Neutrophil (primary cell): Measurements from ENCODE around the gene MON1A.
A peak's percentile ranks its signal among the peaks of the same experiment; 100 is the strongest.
"Not testable (repeated sequence)": the region's sequence is repeated elsewhere in the genome, so short reads cannot be mapped to it uniquely, and the experiment has no call there.

Experiments
- H3K27ac ChIP-seq: fragments of 200-600 bp; sonication (generic); 2 replicates; pipeline ENCODE4 v1.5.1; 2016; ENCODE audit warnings: mild to moderate bottlenecking, moderate library complexity
- H3K27me3 ChIP-seq: fragments of 200-600 bp; sonication (generic); 2 replicates; pipeline ENCODE4 v1.6.0; 2016; ENCODE audit warnings: mild to moderate bottlenecking
- H3K36me3 ChIP-seq: fragments of 200-600 bp; sonication (generic); 2 replicates; pipeline ENCODE4 v1.5.1; 2017
- H3K4me1 ChIP-seq, 2 experiments: fragments of 200-600 bp in 1 of 2; sonication (generic) in 1 of 2; 1 replicate in 1 of 2; 2 replicates in 1 of 2; pipeline versions ENCODE4 v1.5.1 to v1.6.1; 2013 to 2016; ENCODE audit warnings: low read depth in 1 of 2, low read length in 1 of 2, mild to moderate bottlenecking in 1 of 2, moderate library complexity in 1 of 2; ENCODE audit not compliant: control insufficient read depth in 1 of 2, insufficient read depth in 1 of 2
- H3K4me3 ChIP-seq, 2 experiments: fragments of 200-600 bp in 1 of 2; sonication (generic) in 1 of 2; 1 replicate in 1 of 2; 2 replicates in 1 of 2; pipeline ENCODE4 v1.5.1; 2013 to 2016; ENCODE audit warnings: low read depth in 1 of 2, low read length in 1 of 2, mild to moderate bottlenecking in 1 of 2, moderate library complexity in 1 of 2
- H3K9me3 ChIP-seq: fragments of 200-600 bp; sonication (generic); 2 replicates; pipeline ENCODE4 v1.5.1; 2016
- TF ChIP-seq, protein P1 (sequence below): fragments of 200-600 bp; sonication (generic); IDR thresholded peaks from 2 replicates; pipeline ENCODE4 v1.5.1; 2016; ENCODE audit warnings: antibody characterized with exemption

MON1A gene

DNA sequence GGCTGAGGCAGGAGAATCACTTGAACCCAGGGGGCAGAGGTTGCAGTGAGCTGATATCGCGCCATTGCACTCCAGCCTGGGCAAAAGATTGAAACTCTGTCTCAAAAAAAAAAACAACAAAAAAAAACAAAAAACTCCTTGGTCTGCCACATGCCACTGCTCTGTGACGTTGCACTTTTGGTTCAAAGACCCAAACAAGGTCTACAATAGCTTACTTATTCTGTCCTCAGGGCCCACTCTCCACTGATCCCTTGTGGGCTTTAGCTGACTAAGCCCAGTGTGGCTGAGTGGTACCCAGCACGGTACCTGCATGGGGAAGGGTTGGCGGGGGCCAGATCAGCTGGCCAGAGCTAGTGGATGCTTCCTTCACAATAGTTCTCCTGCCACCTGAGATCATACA lies 1.8 kb downstream of the MON1A start:
- Histone ChIP-seq H3K4me1 (peaks cover 33 to 34% of the 10 kb centered on the region in 2 experiments), H3K27ac (no peak overlapping the region), H3K9me3 (no peaks in the 10 kb centered on the region), H3K27me3 (no peaks in the 10 kb centered on the region), H3K4me3 (no peak overlapping the region), H3K36me3 (no peaks in the 10 kb centered on the region)
- TF ChIP-seq, protein P1, sequence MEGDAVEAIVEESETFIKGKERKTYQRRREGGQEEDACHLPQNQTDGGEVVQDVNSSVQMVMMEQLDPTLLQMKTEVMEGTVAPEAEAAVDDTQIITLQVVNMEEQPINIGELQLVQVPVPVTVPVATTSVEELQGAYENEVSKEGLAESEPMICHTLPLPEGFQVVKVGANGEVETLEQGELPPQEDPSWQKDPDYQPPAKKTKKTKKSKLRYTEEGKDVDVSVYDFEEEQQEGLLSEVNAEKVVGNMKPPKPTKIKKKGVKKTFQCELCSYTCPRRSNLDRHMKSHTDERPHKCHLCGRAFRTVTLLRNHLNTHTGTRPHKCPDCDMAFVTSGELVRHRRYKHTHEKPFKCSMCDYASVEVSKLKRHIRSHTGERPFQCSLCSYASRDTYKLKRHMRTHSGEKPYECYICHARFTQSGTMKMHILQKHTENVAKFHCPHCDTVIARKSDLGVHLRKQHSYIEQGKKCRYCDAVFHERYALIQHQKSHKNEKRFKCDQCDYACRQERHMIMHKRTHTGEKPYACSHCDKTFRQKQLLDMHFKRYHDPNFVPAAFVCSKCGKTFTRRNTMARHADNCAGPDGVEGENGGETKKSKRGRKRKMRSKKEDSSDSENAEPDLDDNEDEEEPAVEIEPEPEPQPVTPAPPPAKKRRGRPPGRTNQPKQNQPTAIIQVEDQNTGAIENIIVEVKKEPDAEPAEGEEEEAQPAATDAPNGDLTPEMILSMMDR: no peak

DNA sequence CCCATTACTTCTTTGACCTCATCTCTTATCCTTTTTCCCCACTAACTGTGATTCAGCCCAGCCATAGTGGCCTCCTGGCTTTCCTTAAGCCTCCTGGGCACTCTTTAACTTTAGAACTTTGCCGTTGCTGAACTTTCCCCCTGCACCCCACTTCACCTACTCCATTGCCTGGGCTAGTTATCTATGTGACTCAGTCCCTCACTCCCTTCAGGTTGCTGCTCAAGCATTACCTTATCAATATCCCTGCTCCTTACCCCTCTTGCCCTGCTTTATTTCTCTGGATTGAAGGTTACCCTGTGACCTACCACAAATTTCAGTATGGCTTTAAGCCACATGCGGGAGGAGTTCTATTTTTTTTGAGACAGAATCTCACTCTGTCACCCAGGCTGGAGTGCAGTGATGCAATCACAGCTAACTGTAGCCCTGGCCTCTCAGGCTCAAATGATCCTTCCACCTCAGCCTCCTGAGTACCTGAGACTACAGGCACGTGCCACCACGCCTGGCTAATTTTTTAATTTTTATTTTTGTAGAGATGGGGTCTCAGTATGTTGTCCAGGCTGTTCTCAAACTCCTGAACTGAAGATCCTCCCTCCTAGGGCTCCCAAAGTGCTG lies 3.4 kb downstream of the MON1A start:
- H3K4me3 ChIP-seq: no peak overlapping the region
- TF ChIP-seq, protein P1: no peak
- no peaks in the 10 kb centered on the region for H3K9me3 ChIP-seq
- no peak overlapping the region for H3K27ac ChIP-seq
- no peaks in the 10 kb centered on the region for H3K27me3 ChIP-seq
- H3K4me1 ChIP-seq: peaks cover 24 to 25% of the 10 kb centered on the region in 2 experiments
- no peaks in the 10 kb centered on the region for H3K36me3 ChIP-seq

DNA sequence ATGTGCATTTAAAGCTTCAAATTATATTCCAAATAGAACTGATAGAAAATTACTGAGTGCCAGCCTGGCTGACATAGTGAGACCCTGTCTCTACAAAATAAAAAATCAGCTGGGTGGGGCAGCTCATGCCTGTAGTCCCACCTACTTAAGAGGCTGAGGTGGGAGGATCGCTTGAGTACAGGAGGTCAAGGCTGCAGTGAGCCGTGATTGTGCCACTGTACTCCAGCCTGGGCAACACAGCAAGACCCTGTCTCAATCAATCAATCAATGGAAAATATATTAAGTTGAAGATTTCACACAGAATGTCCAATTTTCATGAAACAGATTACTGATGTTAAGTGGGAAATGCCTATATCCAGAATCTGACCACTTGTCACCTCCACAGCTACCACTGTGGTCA lies 4.1 kb downstream of the MON1A start:
- H3K4me3 ChIP-seq: no peak overlapping the region
- no peaks in the 10 kb centered on the region for H3K36me3 ChIP-seq
- H3K27ac ChIP-seq: no peak overlapping the region
- TF ChIP-seq, protein P1: no peak
- peaks cover 19 to 21% of the 10 kb centered on the region in 2 experiments for H3K4me1 ChIP-seq
- no peaks in the 10 kb centered on the region for H3K27me3 ChIP-seq
- no peaks in the 10 kb centered on the region for H3K9me3 ChIP-seq

DNA sequence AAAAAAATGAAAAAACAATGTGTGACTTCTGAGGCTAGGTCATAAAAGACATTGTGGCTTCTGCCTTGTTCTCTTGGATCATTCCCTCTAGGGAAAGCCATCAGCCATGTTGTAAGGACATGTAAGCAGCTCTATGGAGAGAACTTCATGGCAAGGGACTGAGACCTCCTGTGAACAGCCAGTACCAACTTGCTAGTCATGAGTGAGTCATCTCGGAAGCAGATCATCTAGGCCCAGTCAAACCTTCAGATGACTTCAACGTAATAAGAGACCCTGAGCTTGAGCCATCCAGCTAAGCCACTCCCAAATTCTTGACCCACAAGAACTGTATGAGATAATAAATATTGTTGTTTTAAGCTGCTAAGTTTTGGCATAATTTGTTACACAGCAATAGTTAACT lies 4.9 kb downstream of the MON1A start:
- Histone ChIP-seq H3K4me1 (peaks cover 12 to 17% of the 10 kb centered on the region in 2 experiments), H3K27ac (no peak overlapping the region), H3K9me3 (no peaks in the 10 kb centered on the region)

DNA sequence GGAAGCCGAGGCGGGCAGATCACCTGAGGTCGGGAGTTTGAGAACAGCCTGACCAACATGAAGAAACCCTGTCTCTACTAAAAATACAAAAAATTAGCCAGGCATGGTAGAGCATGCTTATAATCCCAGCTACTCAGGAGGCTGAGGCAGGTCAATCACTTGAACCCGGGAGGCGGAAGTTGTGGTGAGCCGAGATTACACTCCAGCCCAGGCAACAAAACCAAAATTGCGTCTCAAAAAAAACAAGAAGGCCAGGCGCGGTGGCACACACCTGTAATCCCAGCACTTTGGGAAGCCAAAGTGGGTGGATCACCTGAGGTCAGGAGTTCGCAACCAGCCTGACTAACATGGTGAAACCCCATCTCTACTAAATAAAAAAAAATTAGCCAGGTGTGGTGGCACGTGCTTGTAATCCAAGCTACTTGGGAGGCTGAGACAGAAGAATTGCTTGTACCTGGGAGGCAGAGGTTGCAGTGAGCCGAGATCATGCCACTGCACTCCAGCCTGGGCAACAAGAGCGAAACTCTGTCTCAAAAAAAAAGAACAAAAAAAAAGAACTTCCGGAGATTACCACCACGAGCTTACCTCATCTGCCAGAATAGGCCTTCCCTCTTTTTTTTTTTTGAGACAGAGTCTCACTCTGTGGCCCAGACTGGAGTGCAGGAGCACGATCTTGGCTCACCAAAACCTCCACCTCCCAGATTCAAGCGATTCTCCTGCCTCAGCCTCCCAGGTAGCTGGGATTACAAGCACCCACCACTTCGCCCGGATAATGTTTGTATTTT lies 11.6 kb downstream of the MON1A start:
- not testable (repeated sequence) for H3K9me3 ChIP-seq, H3K27me3 ChIP-seq, H3K36me3 ChIP-seq
- peaks cover 20 to 21% of the 10 kb centered on the region in 2 experiments for H3K4me1 ChIP-seq
- peak overlapping the region; percentile 6 to 43 for H3K4me3 ChIP-seq
- H3K27ac ChIP-seq: peak overlapping the region; percentile 86

More for the DNA sequence above, 4.9 kb downstream of the MON1A start:
- Histone ChIP-seq H3K4me3 (no peak overlapping the region), H3K27me3 (no peaks in the 10 kb centered on the region), H3K36me3 (no peaks in the 10 kb centered on the region)
- TF ChIP-seq, protein P1: no peak

DNA sequence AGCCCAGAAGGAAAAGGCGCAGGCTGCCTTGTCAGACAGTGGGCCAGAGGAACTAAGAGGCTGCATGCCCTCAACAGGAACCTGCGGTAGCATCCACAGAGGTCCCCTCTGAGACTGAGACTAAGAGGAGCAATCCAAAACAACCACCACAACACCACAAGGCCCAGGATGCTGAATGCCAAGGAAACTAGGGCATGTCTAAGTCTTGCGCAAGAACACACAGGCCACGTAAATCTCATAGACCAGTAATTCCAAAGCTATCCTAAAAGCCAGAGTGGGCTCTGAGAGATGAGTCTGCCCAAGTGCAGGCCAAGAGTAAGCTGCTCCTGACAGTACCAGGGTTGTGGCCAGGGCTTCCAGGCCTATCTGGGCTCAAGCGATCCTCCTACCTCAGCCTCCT lies 12.9 kb downstream of the MON1A start:
- TF ChIP-seq, protein P1: no peak
- Histone ChIP-seq H3K27ac (peak overlapping the region; percentile 86), H3K4me1 (peaks cover 20 to 21% of the 10 kb centered on the region in 2 experiments), H3K4me3 (no peak overlapping the region), H3K9me3 (no peaks in the 10 kb centered on the region), H3K36me3 (no peaks in the 10 kb centered on the region), H3K27me3 (no peaks in the 10 kb centered on the region)
